K562 (cell line): ENCODE measurements around the gene ADAM23.

Experiments
- ADNP ChIP-seq: fragments of 200-800 bp; sonication (Bioruptor generic); IDR thresholded peaks from 2 replicates; pipeline ENCODE4 v1.6.1; 2016; ENCODE audit warnings: missing genetic modification characterization, missing compliant biosample characterization
- BMI1 ChIP-seq: fragments of 150-350 bp; IDR thresholded peaks from 2 replicates; pipeline ENCODE4 v1.6.1; 2014; ENCODE audit warnings: low read length
- CEBPZ ChIP-seq: fragments of 150-350 bp; IDR thresholded peaks from 2 replicates; pipeline ENCODE4 v1.6.1; 2014; ENCODE audit warnings: low read depth, mild to moderate bottlenecking, low read length, borderline replicate concordance
- CTCF ChIP-seq, 3 experiments: IDR thresholded peaks in 2 of 3; conservative IDR thresholded peaks in 1 of 3; 2 replicates each; pipeline ENCODE4 v1.5.1; 2011 to 2012; ENCODE audit warnings: low read length in 3 of 3, mild to moderate bottlenecking in 3 of 3, control low read depth in 2 of 3, improper control_type of control experiment in 1 of 3, inconsistent platforms in 1 of 3, low read depth in 1 of 3, mixed read lengths in 1 of 3, moderate library complexity in 1 of 3; ENCODE audit not compliant: insufficient read depth in 2 of 3
- DNMT1 ChIP-seq: fragments of 450-650 bp; IDR thresholded peaks from 2 replicates; pipeline ENCODE4 v1.6.1; 2016; ENCODE audit warnings: antibody characterized with exemption, mild to moderate bottlenecking
- ETS1 ChIP-seq: conservative IDR thresholded peaks from 2 replicates; pipeline ENCODE4 v1.6.1; 2011; ENCODE audit warnings: low read depth, mild to moderate bottlenecking, low read length; ENCODE audit not compliant: control insufficient read depth
- RBM39 ChIP-seq: fragments of 200-400 bp; formaldehyde crosslinking; optimal IDR thresholded peaks from 2 replicates; pipeline ENCODE3; 2018; ENCODE audit warnings: low read depth, low read length
- ZBTB26 ChIP-seq: fragments of 450-650 bp; formaldehyde crosslinking; IDR thresholded peaks from 2 replicates; pipeline ENCODE4 v1.4.0; 2022; ENCODE audit warnings: missing genetic modification characterization
- ZC3H8 ChIP-seq: fragments of 450-650 bp; IDR thresholded peaks from 2 replicates; pipeline ENCODE4 v1.6.1; 2017

GRCh38 chr2:206423147-206423546, 20.2 kb upstream of the ADAM23 start:
- TF ChIP-seq ZBTB26 (CRISPR knock-in tag) (no peak), ADNP (tag) (no peak), CTCF (IDR thresholded peaks at IDR 0.05 in 2 of 3, conservative IDR thresholded peaks at IDR 0.05 in 1 of 3; ENCODE audit: insufficient read depth in 2 of 3, low read depth in 1 of 3, low read length in 3 of 3) (no peak), ETS1 (no peak), ZC3H8 (no peak), CEBPZ (no peak), BMI1 (no peak), DNMT1 (no peak), RBM39 (no peak)
